Left renal pelvis (tissue), 4 donors: ENCODE data around the gene TAF4B. TPM values are rescaled to one million over a fixed set of nuclear protein-coding genes. Genes with fewer than 3 reads are reported as not detected.
"Not testable (repeated sequence)": the region's sequence is repeated elsewhere in the genome, so short reads cannot be mapped to it uniquely, and the experiment has no call there.

Experiments
- DNase-seq, 4 donors: peaks; one replicate each; pipeline ENCODE4 v3.0.0-alpha.2; 2013; ENCODE audit warnings: low read depth in 4 of 4, low spot score in 3 of 4
- polyA plus RNA-seq, 4 donors: library from polyadenylated mRNA; unstranded; fragments of 120-200 nt; gene quantifications; one replicate each; pipeline ENCODE4 v1.2.1, GENCODE V29; 2013; ENCODE audit not compliant: insufficient read length in 4 of 4

The TAF4B gene
- polyA plus RNA-seq, 4 donors, result 3.8 to 5.8 (median 4.6) TPM

- DNase-seq, result no peak
Measured at GRCh38 chr18:26298107-26298506, 71.9 kb downstream of the TAF4B start.

DNA sequence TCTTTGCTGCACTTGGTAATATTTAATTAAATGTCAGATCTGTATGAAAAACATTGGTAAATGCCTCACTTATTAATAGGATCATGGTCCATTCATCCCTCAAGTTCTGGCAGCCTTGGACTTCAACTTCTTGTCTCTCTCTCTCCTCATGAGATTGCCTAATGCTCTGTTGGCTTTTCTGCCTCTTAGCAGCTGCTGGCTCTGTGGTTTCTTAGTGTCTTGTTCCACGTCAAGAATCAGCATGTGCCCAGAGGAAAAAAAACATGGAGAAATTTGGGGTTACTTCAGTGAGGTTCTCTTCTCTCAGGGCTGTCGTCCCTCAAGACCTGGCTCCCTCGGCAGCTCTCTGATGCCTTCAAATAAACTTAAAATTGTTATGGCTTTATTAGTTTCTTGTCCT is 75.4 kb downstream of the TAF4B start:
- no peak for DNase-seq

GRCh38 chr18:26303222-26303621 is 77.0 kb downstream of the TAF4B start:
- DNase-seq, result not testable (repeated sequence)

- DNase-seq, result no peak
Measured at GRCh38 chr18:26304511-26304910, 78.3 kb downstream of the TAF4B start.

DNA sequence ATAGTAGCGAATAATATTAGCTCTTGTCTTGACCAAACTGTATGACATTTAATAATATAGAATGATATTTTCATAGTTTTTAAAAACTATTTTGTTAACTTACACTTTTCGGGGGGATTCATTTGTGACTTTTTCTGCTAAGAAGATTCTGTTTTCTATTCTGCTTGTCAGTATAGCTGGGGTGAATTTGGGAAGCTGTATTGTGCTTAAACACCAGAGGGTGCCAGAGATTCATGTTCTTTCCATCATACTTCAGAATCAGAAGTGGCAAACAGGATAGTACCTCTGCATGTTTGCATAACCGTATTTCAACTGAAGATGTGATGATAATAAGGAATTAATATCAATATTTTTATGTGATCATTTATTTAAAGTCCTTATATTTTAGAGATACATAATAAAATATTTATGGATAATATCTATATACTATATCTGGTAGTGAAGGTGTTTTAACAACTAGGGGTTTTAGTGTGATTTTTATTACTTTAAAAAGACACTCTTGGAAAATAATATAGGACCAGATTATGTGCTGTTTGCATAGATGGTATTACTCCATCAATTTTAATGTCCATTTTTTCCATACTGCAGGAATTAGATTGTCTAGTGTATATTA is 81.0 kb downstream of the TAF4B start:
- peak; percentile 14 to 37 (median 32) for DNase-seq

- no peak for DNase-seq
Measured at GRCh38 chr18:26309281-26309680, 83.0 kb downstream of the TAF4B start.

DNA sequence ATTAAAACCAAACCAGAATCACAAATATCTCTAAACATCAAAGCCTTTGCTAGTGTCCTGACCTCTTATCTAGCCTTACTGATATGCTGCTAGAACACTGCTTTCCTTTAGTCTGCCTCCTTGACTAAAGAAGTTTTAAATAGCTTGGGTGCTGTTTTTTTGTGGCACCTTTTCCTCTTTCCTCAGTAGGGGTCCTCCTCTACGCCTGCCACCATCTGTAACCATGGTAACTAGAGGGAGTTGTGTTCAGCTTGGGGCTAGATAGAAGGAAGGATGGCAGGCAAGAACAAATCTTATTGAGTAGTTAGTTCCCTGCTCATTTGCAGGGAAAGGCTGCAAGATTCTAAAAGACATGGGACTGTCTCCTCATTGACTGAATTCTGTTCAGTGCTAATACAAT is 86.0 kb downstream of the TAF4B start:
- no peak for DNase-seq

DNA sequence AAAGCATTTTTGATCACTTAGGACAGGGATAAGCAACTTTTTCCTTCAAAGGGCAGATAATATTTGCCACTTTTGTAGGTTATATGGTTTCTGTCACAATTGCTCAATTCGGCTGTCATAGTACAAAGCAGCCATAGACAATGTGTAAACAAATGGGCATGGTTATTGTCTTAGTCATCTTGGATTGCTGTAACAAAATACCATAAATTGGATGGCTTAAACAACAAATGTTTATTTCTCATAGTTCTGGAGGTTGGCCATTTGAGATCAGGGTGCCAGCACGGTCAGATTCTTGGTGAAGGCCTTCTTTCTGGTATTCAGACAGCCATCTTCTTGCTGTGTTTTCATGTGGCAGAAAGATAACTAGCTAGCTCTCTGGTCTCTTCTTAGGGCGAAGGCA is 91.2 kb downstream of the TAF4B start:
- DNase-seq, result no peak

DNA sequence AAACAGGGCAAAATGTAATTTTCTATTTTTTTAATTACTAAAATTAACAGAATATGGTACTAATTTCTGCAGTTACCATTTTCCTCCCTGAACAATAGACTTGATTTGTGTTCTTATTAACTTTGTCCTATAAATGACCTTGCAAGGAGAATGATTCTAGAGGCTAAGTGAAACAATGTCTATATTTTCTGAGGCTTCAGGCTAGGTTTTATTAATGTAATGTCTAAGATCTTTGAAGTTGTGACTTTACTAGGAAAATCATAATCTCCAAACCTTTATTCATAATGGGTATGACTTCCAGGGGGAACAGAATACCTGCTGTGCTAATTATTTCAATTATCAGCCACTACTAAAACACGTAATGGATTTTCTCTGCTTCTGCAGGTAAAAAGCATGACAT is 94.4 kb downstream of the TAF4B start:
- no peak for DNase-seq

DNA sequence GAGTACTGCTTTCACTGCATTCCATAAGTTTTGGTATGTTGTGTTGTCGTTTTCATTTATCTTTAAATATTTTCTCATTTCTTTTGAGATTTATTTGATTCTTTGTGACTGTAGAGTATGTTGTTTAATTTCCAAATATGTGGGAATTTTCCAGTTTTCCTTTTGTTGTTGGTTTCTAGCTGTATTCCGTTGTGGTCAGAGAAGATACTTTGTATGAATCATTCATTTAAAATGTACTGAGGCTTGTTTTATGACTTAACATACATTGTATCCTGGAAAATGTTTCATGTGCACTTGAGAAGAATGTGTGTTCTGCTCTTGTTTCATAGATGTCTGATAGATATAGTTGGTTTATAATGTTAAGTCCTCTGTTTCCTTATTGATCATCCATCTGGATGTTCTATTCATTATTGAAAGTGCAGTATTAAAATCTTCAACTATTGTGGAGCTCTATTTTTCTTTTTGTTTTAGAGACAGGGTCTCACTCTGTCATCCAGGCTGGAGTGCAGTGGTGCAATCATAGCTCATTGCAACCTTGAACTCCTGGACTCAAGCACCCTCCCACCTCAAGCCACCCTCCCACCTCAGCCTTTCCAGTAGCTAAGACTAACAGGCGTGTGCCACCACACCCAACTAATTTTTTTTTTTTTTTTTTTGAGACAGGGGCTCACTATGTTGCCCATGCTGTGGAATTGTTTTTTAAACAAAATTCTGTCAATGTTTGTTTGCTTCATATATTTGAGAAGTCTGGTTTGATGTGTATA is 96.8 kb downstream of the TAF4B start:
- DNase-seq, result no peak

DNA sequence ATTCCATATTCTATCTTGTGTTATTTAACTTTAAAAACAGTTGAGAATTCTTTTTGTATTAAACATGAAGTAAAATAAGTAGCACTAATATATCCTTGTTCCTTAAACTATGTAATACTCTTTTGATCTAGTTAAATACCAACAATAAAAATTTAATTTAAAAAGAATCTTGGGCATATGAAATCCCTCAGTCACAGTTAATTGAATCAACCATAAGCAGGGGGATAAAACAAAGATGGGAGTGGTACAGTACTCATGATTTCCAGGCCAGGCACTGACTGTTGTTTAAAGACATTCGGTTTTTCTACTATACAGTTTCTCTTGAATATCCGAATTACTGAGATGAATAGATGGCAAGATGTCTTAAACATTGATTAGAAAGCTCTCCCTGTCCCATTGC is 99.5 kb downstream of the TAF4B start:
- DNase-seq, result no peak

GRCh38 chr18:26327062-26327461 is 100.8 kb downstream of the TAF4B start:
- DNase-seq, result no peak

- no peak for DNase-seq
Measured at GRCh38 chr18:26332991-26333390, 106.7 kb downstream of the TAF4B start.

DNA sequence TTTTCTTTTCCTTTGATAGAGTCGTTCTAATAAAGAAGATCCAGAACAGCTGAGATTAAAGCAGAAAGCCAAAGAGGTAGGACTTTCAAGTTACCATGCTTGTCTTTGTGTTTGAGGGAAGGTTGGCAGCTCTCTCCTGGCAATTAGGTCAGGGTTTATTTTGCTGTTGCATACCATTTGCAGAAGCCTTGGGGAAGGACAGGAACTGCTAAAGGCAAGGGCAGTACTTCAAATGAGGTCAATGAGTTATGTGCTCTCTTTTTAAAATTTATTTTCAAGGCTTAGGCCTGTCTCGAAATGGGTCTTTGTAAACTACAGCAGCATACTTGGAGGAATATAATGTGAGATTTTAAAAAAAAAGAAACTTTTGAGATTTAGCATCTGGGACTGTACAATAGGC is 108.9 kb downstream of the TAF4B start:
- no peak for DNase-seq

DNA sequence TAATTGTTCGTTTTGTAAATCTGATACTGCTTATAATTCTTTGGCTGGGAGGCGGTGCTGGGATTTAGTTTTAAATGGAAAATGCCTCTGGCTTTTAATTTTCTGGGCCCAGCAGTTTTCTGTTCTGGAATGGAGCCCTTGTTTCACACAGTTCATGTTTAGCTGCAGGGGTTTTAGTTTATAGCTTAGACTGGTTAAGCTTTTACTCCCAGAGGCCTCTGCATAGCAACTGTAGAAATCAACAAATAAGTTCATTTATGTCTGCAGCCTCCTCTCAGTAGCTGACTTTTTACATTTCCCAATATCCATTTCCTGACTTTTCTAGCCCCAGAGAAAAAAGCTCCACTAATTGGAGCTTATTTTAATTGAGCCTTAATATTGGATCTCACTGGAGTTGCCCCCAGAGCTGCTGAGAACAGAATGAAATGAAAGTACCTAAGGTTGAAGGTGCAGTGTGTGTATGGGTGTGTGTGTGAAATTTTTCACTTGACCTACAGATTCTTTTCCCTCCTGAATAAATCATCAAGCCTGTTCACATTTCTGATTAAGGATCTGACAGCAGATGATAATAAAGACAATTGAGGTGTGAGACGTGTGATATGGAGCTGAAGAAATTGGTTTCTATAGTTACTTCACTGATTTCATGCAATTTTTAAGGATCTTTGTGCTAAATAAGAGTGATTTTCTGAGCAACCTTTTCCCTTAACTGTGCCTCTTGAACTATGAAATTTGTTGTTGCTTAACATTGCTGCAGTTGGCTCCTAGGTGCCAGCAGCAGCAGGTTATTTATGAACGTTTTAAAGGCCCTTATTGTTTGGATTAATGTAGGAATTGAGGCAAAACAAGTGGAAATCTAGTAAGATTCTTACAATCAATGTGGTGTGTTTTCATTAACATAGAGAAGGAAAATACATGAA is 109.6 kb downstream of the TAF4B start:
- peak in 3 of 4 donors; percentile 29 to 48 (median 48) for DNase-seq

DNA sequence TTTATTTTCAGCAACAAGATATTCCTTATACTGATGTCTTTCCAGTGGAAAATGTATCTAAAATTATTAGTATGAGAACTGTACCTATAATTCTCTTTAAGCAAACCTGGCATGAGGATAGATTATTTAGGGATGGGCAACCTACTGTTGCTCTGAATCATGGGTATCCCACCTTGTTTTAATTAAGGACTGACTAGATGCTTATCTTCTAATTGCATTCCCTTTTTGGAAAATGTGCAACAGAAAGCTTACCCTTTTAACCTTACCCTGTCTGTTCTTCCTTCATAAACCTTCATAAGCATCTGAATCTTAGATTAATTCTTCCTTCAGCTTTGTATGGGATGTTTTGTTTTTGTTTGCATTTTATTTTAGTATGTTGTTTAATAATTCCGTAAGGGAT is 110.3 kb downstream of the TAF4B start:
- DNase-seq, result no peak

- no peak for DNase-seq
Measured at GRCh38 chr18:26342646-26343045, 116.4 kb downstream of the TAF4B start.

GRCh38 chr18:26350961-26351360 is 124.7 kb downstream of the TAF4B start:
- no peak for DNase-seq

GRCh38 chr18:26356045-26356785 is 130.0 kb downstream of the TAF4B start:
- no peak for DNase-seq

DNA sequence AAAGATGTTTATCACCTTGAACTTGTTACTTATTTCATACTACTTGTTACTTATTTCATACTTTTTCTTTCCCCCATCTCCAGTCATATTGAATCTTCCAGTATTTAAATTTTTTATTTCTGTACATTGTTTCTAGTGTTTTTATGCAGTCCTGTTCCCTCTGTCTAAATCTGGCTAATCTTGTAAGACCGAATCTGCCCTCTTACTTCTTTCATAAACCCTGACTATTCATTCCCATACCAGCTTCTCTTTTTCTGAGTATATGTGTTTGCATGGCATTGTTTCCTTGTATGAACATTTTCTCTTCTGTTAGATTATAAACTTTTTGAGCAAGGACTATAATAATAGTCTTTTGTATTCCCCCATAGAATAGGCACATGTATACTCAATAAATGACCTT is 131.7 kb downstream of the TAF4B start:
- no peak for DNase-seq

DNA sequence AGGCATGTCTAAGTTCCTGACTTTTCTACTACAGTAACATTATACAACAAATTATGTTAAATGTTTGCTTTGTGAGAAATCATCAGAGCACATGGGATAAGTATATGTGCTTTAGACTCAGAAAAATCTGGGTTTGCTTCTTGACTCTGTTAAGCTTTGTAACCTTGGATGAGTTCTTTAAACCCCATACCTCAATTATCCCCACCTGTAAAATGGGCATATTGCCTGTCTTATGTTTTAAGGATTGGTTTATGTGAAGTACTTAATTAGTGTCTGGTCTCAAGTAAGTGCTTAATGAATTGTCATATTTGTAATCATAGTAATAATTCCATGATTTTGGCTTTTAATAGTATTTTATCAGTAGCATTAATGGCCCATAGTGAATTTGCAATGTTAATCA is 135.8 kb downstream of the TAF4B start:
- no peak for DNase-seq
